Keratinocyte (primary cell): ENCODE data around the gene STIMATE. TPM values are rescaled to one million over a fixed set of nuclear protein-coding genes. Genes with fewer than 3 reads are reported as not detected.

Experiments
- DNase-seq: peaks from one replicate; pipeline ENCODE4 v3.0.0-alpha.2; 2011; ENCODE audit warnings: low read depth, missing footprints, low spot score
- FAIRE-seq: peaks from 2 replicates; lab custom pipeline; 2011; peaks lifted over from hg19 to GRCh38; lab: Jason Lieb, UNC
- H2AFZ ChIP-seq: 2 replicates; pipeline ENCODE4 v1.6.0; 2012; ENCODE audit warnings: low read length, control low read depth, inconsistent platforms; ENCODE audit not compliant: control insufficient read depth
- H3K27ac ChIP-seq: 2 replicates; pipeline ENCODE4 v1.5.1; 2011; ENCODE audit warnings: low read length; ENCODE audit not compliant: control insufficient read depth, insufficient read depth
- H3K27me3 ChIP-seq: 3 replicates; pipeline ENCODE4 v1.6.0; 2011; ENCODE audit warnings: low read length; ENCODE audit not compliant: control insufficient read depth, insufficient read depth; ENCODE audit errors: extremely low read depth
- H3K36me3 ChIP-seq, 2 experiments: 2 replicates in 1 of 2; 3 replicates in 1 of 2; pipeline ENCODE4 v1.5.1; 2011; ENCODE audit warnings: low read length in 2 of 2, mild to moderate bottlenecking in 1 of 2; ENCODE audit not compliant: control insufficient read depth in 2 of 2, insufficient read depth in 2 of 2; ENCODE audit errors: extremely low read depth in 1 of 2
- H3K4me1 ChIP-seq: 3 replicates; pipeline ENCODE4 v1.5.1; 2011; ENCODE audit warnings: low read length; ENCODE audit not compliant: control insufficient read depth, insufficient read depth; ENCODE audit errors: extremely low read depth
- H3K4me2 ChIP-seq: 3 replicates; pipeline ENCODE4 v1.6.0; 2011; ENCODE audit warnings: low read depth, low read length; ENCODE audit not compliant: control insufficient read depth, insufficient read depth; ENCODE audit errors: extremely low read depth
- H3K4me3 ChIP-seq, 3 experiments: fragments of 200-600 bp in 1 of 3; sonication (generic) in 1 of 3; 2 replicates in 2 of 3; 3 replicates in 1 of 3; pipeline ENCODE4 v1.5.1; 2011 to 2016; ENCODE audit warnings: low read length in 3 of 3, mild to moderate bottlenecking in 3 of 3, control low read depth in 2 of 3, inconsistent platforms in 1 of 3, low read depth in 1 of 3, mixed read lengths in 1 of 3, mixed run types in 1 of 3, moderate library complexity in 1 of 3; ENCODE audit not compliant: control insufficient read depth in 2 of 3, insufficient read depth in 2 of 3; ENCODE audit errors: extremely low read depth in 1 of 3
- H3K79me2 ChIP-seq: 2 replicates; pipeline ENCODE4 v1.6.0; 2012; ENCODE audit warnings: low read length; ENCODE audit not compliant: control insufficient read depth, insufficient read depth
- H3K9ac ChIP-seq: 3 replicates; pipeline ENCODE4 v1.6.0; 2011; ENCODE audit warnings: low read length; ENCODE audit not compliant: control insufficient read depth, insufficient read depth; ENCODE audit errors: extremely low read depth
- H3K9me1 ChIP-seq: 3 replicates; pipeline ENCODE4 v1.6.0; 2011; ENCODE audit warnings: low read length; ENCODE audit not compliant: control insufficient read depth, insufficient read depth; ENCODE audit errors: extremely low read depth
- H3K9me3 ChIP-seq: 2 replicates; pipeline ENCODE4 v1.5.1; 2012; ENCODE audit warnings: low read depth, low read length; ENCODE audit not compliant: control insufficient read depth
- H4K20me1 ChIP-seq: 3 replicates; pipeline ENCODE4 v1.6.0; 2011; ENCODE audit warnings: low read length; ENCODE audit not compliant: control insufficient read depth, insufficient read depth; ENCODE audit errors: extremely low read depth
- EZH2 ChIP-seq: IDR thresholded peaks from one replicate; pipeline ENCODE4 v1.6.1; 2012; ENCODE audit warnings: inconsistent platforms, mild to moderate bottlenecking, low read length, moderate library complexity
- dilution Hi-C: fragments of 300-500 bp; cut with MboI; formaldehyde crosslinking; loops from one replicate; pipeline ENCODE4 v1.7.0; 2020; ENCODE audit warnings: low sequenced_read_pairs; ENCODE audit not compliant: extremely low pct_ligation_motif_present
- polyA plus RNA-seq, 5 experiments: library from polyadenylated mRNA; depleted of rRNA in 3 of 5; stranded (reverse) in 3 of 5; stranded (forward) in 1 of 5; unstranded in 1 of 5; fragments of >200 nt; gene quantifications; 1 replicate in 1 of 5; 2 replicates in 3 of 5; 3 replicates in 1 of 5; pipeline versions ENCODE4 v1.2.1 to v1.2.3, GENCODE V29; 2011 to 2012; ENCODE audit warnings: missing spikeins in 2 of 5, low read depth in 1 of 5, low replicate concordance in 1 of 5
- TF ChIP-seq, protein P1 (sequence below), 3 experiments: IDR thresholded peaks in 1 of 3; conservative IDR thresholded peaks in 1 of 3; optimal IDR thresholded peaks in 1 of 3; 2 replicates in 2 of 3; 3 replicates in 1 of 3; pipeline versions ENCODE3 to v1.5.1; 2011; ENCODE audit warnings: low read length in 3 of 3, mild to moderate bottlenecking in 3 of 3, moderate library complexity in 2 of 3, control low read depth in 1 of 3, inconsistent platforms in 1 of 3; ENCODE audit not compliant: insufficient read depth in 2 of 3; ENCODE audit errors: extremely low read depth in 1 of 3

The STIMATE gene
- polyA plus RNA-seq, 1 donor (not counting 4 experiments of a cell fraction or from before 2014, with no cell fraction given) = 8.2 TPM

DNA sequence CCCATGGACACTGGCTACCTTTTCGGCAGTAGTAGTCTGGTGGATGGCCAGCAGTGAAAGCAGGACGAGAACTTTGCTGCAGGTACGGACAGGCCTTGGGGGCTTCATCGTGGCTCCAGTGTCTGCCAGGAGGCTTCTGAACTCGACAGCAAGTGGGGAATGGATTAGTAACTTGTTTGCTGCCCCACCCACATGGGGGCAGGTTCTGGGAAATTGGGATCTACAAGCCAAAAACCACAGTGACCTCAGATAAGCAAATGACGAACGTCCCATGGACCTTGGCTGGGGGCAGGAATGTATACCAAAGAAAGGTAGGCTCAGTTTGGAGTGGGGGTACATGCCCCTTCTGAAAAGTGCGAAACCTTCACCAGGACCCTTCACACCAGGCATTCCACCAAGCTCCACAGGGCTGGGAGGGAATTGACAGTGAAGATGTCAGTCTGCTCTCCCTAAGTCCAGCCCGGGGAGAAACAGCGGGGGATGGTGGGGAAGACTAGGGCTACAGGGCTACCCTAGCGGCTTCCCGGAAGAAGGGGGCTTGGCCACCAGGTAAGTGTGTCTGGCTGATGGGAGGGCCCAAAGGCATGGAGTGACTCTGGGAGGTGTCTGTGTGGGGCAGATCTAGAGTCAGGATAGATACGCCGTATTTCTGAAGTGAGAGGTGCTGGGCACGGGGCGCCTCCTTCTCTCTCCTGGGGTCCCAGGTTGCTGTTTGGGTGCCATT lies 66.7 kb downstream of the STIMATE start, which contains the start of gene ITIH4:
ITIH4 (minus strand) TSS at position 138 of the 724 bp plus-strand sequence; CDS start at position 108, 30 bp downstream.
- Histone ChIP-seq H3K79me2 (no peaks in the 10 kb centered on the region), H3K9me3 (no peaks in the 10 kb centered on the region), H3K4me1 (peaks cover 16% of the 10 kb centered on the region), H3K9ac (no peak within 1 kb of the TSS), H3K27ac (no peak within 1 kb of the TSS), H3K36me3 (peaks cover 0 to 1% of the 10 kb centered on the region in 2 experiments), H3K4me2 (no peak within 1 kb of the TSS), H3K9me1 (no peaks in the 10 kb centered on the region), H4K20me1 (no peaks in the 10 kb centered on the region), H3K4me3 (no peak within 1 kb of the TSS), H3K27me3 (no peaks in the 10 kb centered on the region), H2AFZ (no peak within 1 kb of the TSS)
- dilution Hi-C loops = no loop called here
- DNase-seq (no peak), FAIRE-seq (no peak)
- TF ChIP-seq, protein P1, sequence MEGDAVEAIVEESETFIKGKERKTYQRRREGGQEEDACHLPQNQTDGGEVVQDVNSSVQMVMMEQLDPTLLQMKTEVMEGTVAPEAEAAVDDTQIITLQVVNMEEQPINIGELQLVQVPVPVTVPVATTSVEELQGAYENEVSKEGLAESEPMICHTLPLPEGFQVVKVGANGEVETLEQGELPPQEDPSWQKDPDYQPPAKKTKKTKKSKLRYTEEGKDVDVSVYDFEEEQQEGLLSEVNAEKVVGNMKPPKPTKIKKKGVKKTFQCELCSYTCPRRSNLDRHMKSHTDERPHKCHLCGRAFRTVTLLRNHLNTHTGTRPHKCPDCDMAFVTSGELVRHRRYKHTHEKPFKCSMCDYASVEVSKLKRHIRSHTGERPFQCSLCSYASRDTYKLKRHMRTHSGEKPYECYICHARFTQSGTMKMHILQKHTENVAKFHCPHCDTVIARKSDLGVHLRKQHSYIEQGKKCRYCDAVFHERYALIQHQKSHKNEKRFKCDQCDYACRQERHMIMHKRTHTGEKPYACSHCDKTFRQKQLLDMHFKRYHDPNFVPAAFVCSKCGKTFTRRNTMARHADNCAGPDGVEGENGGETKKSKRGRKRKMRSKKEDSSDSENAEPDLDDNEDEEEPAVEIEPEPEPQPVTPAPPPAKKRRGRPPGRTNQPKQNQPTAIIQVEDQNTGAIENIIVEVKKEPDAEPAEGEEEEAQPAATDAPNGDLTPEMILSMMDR (optimal IDR thresholded peaks at IDR 0.05 in 1 of 3, IDR thresholded peaks at IDR 0.05 in 1 of 3, conservative IDR thresholded peaks at IDR 0.05 in 1 of 3; ENCODE audit: extremely low read depth in 1 of 3, insufficient read depth in 2 of 3, low read length in 3 of 3) = no peak
- no peak for TF ChIP-seq EZH2

DNA sequence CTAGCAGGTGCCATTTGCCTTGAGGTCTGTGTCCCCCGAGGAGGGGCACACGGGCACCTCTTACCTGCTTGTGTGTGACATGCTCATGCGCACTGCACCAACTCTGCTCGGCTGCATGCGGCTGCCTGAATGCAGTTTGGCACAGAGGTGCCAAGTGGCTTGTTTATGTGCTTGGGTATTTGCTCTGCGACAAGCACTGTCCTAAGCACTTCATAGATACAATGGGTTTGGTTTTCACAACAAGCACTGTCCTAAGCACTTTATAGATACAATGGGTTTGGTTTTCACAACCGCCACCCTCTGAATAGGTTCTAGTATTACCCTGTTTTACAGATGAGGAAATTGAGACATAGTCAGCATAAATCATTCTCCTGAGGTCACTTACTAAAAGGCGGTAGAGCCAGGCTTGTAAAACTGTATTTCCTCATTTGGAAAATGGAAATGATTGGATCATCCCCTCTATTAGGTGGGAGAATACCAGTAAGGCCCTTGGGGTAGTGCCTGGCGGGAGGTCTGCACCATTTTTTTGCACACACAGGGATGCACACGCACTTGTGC lies 67.4 kb downstream of the STIMATE start:
- no peak overlapping the region for H2AFZ ChIP-seq
- FAIRE-seq (no peak), DNase-seq (no peak)
- no peak overlapping the region for H3K4me3 ChIP-seq
- H3K79me2 ChIP-seq = no peaks in the 10 kb centered on the region
- peaks cover 0 to 1% of the 10 kb centered on the region in 2 experiments for H3K36me3 ChIP-seq
- no peak overlapping the region for H3K27ac ChIP-seq
- H4K20me1 ChIP-seq = no peaks in the 10 kb centered on the region
- dilution Hi-C loops = no loop called here
- peaks cover 16% of the 10 kb centered on the region for H3K4me1 ChIP-seq
- H3K9me3 ChIP-seq = no peaks in the 10 kb centered on the region
- no peak overlapping the region for H3K4me2 ChIP-seq
- H3K9me1 ChIP-seq = no peaks in the 10 kb centered on the region
- H3K9ac ChIP-seq = no peak overlapping the region
- TF ChIP-seq, protein P1 (optimal IDR thresholded peaks at IDR 0.05 in 1 of 3, IDR thresholded peaks at IDR 0.05 in 1 of 3, conservative IDR thresholded peaks at IDR 0.05 in 1 of 3; ENCODE audit: extremely low read depth in 1 of 3, insufficient read depth in 2 of 3, low read length in 3 of 3) = no peak
- TF ChIP-seq EZH2 = no peak
- no peaks in the 10 kb centered on the region for H3K27me3 ChIP-seq
